ENCODE results near the gene B4GALT4. TPM values are rescaled to one million over a fixed set of nuclear protein-coding genes. Genes with fewer than 3 reads are reported as not detected.

Gene B4GALT4
- total RNA-seq, 1 donor from 2014 or later = 12.1 TPM

- H3K4me3 Mint-ChIP-seq = no peak overlapping the region
- H3K9me3 Mint-ChIP-seq = no peaks in the 10 kb centered on the region
- TF ChIP-seq CTCF (conservative IDR thresholded peaks at IDR 0.05) = no peak
- H3K4me1 Mint-ChIP-seq = no peaks in the 10 kb centered on the region
- H3K27ac Mint-ChIP-seq (ENCODE audit: unreplicated experiment) = no peak overlapping the region
- no peak for DNase-seq (ENCODE audit: low read depth, low spot score)
- peaks cover 14% of the 10 kb centered on the region for H3K36me3 Mint-ChIP-seq (ENCODE audit: low read depth)
- no peaks in the 10 kb centered on the region for H3K27me3 Mint-ChIP-seq (ENCODE audit: low read depth)
Measured at GRCh38 chr3:119228373-119229145, 12.1 kb downstream of the B4GALT4 start.

GRCh38 chr3:119227070-119227850 is 13.4 kb downstream of the B4GALT4 start:
- Mint-ChIP-seq H3K4me3 (no peak overlapping the region), H3K27me3 (ENCODE audit: low read depth) (no peaks in the 10 kb centered on the region), H3K4me1 (no peaks in the 10 kb centered on the region), H3K9me3 (no peaks in the 10 kb centered on the region), H3K27ac (ENCODE audit: unreplicated experiment) (no peak overlapping the region), H3K36me3 (ENCODE audit: low read depth) (peaks cover 14% of the 10 kb centered on the region)
- TF ChIP-seq CTCF (conservative IDR thresholded peaks at IDR 0.05) = no peak
- DNase-seq (ENCODE audit: low read depth, low spot score) = no peak

GRCh38 chr3:119225121-119225520 is 15.6 kb downstream of the B4GALT4 start:
- Mint-ChIP-seq H3K27me3 (ENCODE audit: low read depth) (no peaks in the 10 kb centered on the region), H3K27ac (ENCODE audit: unreplicated experiment) (no peak overlapping the region), H3K4me1 (no peaks in the 10 kb centered on the region), H3K36me3 (ENCODE audit: low read depth) (peaks cover 11% of the 10 kb centered on the region), H3K4me3 (no peak overlapping the region), H3K9me3 (no peaks in the 10 kb centered on the region)
- TF ChIP-seq CTCF (conservative IDR thresholded peaks at IDR 0.05) = no peak
- no peak for DNase-seq (ENCODE audit: low read depth, low spot score)

- Mint-ChIP-seq H3K27me3 (ENCODE audit: low read depth) (no peaks in the 10 kb centered on the region), H3K36me3 (ENCODE audit: low read depth) (peaks cover 4% of the 10 kb centered on the region), H3K4me3 (no peak overlapping the region), H3K27ac (ENCODE audit: unreplicated experiment) (no peak overlapping the region), H3K4me1 (no peaks in the 10 kb centered on the region), H3K9me3 (no peaks in the 10 kb centered on the region)
- TF ChIP-seq CTCF (conservative IDR thresholded peaks at IDR 0.05) = no peak
- DNase-seq (ENCODE audit: low read depth, low spot score) = no peak
Measured at GRCh38 chr3:119223511-119223910, 17.2 kb downstream of the B4GALT4 start.

- Mint-ChIP-seq H3K9me3 (no peaks in the 10 kb centered on the region), H3K27me3 (ENCODE audit: low read depth) (no peaks in the 10 kb centered on the region), H3K36me3 (ENCODE audit: low read depth) (peaks cover 7% of the 10 kb centered on the region), H3K27ac (ENCODE audit: unreplicated experiment) (no peak overlapping the region), H3K4me3 (no peak overlapping the region), H3K4me1 (no peaks in the 10 kb centered on the region)
- no peak for DNase-seq (ENCODE audit: low read depth, low spot score)
- TF ChIP-seq CTCF (conservative IDR thresholded peaks at IDR 0.05) = no peak
Measured at GRCh38 chr3:119222391-119222790, 18.3 kb downstream of the B4GALT4 start.
